ENCODE measurements around the gene VWCE. TPM values are rescaled to one million over a fixed set of nuclear protein-coding genes. Genes with fewer than 3 reads are reported as not detected.
"Not testable (repeated sequence)": the region's sequence is repeated elsewhere in the genome, so short reads cannot be mapped to it uniquely, and the experiment has no call there.

Gene VWCE
- total RNA-seq, 1 experiment from 2014 or later = 0.26 TPM

DNA sequence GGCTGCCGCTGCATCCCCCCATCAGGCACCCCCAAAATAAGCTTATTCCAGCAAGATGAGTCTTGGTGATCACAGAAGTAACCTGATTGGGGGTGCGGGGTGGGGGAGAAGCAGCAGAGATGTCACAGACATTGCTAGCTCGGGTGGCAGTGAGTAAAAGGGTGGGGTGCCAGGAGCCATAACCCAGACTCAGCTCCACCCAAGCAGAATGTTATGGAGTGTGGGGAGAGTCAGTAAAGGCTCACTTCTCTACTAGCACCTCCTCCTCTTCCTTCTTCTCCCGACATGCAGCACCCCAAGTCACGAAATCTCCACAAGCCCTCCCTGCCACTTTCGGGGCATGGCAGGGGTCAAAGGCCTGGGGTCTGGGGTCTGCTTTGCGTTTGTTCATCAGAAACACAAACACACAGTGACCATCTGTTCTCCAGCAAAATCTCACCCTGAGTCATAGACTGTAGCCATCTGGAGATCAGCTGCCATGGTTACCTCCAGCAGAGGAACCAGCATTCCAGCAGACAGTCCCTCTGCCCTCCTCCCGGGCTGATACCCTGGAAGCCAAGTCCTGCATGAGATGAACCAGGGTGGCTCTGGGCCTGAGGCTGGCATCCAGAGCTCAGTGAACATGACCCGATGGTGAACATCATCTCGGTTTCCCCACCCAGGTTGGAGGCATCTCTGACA, 49.7 kb downstream of the VWCE start:
- H3K4me3 ChIP-seq; H3K27ac ChIP-seq; DNase-seq (ENCODE audit: low read depth in 1 of 2, low spot score in 2 of 2); H3K36me3 ChIP-seq; H3K4me1 ChIP-seq (replicated peaks); H3K9me3 ChIP-seq (replicated peaks); H3K27me3 ChIP-seq (replicated peaks): not testable (repeated sequence)

DNA sequence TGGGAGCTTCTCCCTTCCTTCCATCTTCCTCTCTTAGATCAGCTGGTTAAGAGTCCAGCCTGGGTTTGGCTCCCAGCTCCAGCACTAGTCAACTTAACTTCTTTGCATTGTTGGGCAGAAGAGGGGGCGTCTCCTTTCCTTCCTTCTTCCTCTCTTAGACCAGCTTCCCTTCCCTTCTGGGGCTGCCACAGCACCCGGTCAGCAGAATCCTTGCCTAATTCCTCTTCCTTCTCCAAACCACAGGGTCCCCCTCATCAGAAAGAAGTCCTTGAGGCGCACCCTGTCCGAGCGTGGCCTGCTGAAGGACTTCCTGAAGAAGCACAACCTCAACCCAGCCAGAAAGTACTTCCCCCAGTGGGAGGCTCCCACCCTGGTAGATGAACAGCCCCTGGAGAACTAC, 53.6 kb downstream of the VWCE start:
- not testable (repeated sequence) for DNase-seq (ENCODE audit: low read depth in 1 of 2, low spot score in 2 of 2); H3K36me3 ChIP-seq; H3K27ac ChIP-seq; H3K27me3 ChIP-seq (replicated peaks); H3K4me1 ChIP-seq (replicated peaks); H3K4me3 ChIP-seq; H3K9me3 ChIP-seq (replicated peaks)

DNA sequence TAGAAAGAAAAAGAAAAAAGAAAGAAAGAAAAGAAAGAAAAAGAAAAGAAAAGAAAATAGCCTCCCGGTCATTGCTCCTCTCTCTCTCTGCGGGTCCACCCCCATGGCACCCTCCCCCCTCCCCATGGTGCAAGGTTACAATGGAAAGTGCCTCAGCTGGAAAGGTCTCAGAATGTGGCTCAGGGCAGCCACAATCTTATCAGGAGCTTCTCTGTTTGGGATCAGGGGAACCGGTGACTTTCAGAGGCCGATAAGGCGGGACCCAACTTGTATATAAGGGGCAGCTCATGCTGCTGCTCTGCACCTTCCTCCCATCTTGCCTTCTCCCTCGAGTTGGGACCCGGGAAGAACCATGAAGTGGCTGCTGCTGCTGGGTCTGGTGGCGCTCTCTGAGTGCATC, 54.2 kb downstream of the VWCE start, which contains the start of gene PGA5:
Gene PGA5 (plus strand): TSS at position 301 of the 400 bp plus-strand sequence. CDS start 52 bp downstream, at position 353.
- H3K27me3 ChIP-seq (replicated peaks); H3K36me3 ChIP-seq; H3K27ac ChIP-seq; H3K9me3 ChIP-seq (replicated peaks); H3K4me1 ChIP-seq (replicated peaks); DNase-seq (ENCODE audit: low read depth in 1 of 2, low spot score in 2 of 2); H3K4me3 ChIP-seq: not testable (repeated sequence)

DNA sequence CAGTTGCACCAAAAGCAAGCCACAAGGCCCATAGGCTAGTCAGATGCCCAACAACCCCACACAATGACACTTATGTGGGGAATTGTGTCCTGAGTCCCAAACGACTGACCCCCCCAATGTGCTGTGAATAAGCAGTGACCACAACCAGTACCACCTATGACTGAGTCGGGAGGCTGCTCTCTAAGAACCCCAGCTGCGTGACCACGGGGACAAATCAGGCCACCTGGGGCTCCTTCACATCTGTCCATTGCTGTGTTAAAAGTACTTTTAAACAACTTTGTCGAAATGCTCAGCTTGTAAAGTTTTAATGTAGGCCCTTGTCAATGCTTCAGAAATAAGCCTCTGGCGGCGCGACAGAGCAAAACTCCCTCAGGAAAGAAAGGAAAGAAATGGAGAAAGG, 54.8 kb downstream of the VWCE start:
- H3K4me3 ChIP-seq; H3K27ac ChIP-seq; DNase-seq (ENCODE audit: low read depth in 1 of 2, low spot score in 2 of 2); H3K9me3 ChIP-seq (replicated peaks); H3K4me1 ChIP-seq (replicated peaks); H3K36me3 ChIP-seq; H3K27me3 ChIP-seq (replicated peaks): not testable (repeated sequence)

DNA sequence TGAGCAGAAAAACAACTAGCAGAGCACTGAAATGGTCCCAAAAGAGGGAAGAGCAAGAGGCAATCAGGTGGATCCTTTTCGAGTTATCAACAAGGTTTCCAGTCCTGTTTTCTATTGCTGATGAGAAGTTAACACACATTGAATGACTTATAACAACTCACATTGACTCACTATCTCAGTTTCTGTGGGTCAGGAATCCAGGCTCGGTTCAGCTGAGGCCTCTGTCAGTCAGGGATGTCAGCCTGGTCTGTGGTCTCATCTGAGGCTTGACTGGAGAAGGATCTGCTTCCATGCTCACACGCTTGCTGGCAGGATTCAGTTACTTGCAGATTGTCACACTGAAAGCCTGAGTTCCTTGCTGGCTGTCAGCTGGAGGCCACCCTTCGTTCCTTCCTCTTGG, 58.0 kb downstream of the VWCE start:
- not testable (repeated sequence) for H3K4me1 ChIP-seq (replicated peaks); H3K4me3 ChIP-seq; H3K27me3 ChIP-seq (replicated peaks); H3K9me3 ChIP-seq (replicated peaks); H3K27ac ChIP-seq; DNase-seq (ENCODE audit: low read depth in 1 of 2, low spot score in 2 of 2); H3K36me3 ChIP-seq

DNA sequence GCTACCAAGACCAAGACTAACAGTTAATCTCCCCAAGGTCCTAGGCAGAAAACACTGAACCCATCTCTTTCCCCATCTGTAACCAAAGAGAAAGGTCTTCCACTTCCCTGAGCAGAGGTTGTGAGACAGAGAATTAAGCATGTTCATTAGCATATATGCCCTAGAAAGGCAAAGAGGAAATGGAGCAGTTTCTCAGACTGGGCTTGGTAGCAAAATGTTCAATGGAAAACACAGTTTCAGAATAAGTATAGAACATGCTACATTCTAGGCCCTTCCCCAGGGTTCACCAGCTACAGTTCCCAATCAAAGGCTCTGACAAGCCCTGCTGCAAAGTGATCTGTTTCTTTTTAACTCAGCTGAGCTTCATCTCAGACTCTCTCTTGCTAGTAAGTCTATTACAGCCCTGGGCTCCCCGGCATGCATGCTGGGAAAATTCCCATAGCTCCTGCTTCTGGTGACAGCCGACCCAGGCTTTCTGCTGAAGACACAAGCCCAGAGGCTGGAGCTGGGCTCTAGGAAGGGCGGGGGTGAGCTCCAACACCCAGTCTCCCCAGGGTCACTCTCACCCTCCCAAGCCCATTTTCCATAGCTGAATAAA, 62.5 kb downstream of the VWCE start:
- DNase-seq (ENCODE audit: low read depth in 1 of 2, low spot score in 2 of 2); H3K9me3 ChIP-seq (replicated peaks); H3K36me3 ChIP-seq; H3K4me1 ChIP-seq (replicated peaks); H3K4me3 ChIP-seq; H3K27ac ChIP-seq; H3K27me3 ChIP-seq (replicated peaks): not testable (repeated sequence)

DNA sequence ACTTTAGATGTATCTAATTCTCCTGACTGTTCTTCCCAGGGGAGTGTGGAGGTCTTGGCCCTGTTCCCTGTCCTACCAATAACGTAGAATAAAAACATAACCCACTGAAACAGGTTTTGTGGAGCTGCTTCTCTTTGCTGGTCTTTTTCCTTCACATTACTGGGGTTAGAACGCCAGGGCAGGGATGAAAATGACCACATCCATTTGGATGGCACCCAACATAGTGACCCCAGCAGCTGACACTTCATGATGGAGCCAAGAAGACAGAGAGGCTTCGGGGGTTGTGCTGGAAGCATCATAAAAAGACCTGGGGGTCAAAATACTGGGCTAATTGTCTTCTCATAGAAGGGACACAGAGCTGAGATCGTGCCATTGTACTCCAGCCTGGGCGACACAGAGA, 63.5 kb downstream of the VWCE start:
- H3K4me3 ChIP-seq; H3K4me1 ChIP-seq (replicated peaks); H3K27me3 ChIP-seq (replicated peaks); H3K9me3 ChIP-seq (replicated peaks); DNase-seq (ENCODE audit: low read depth in 1 of 2, low spot score in 2 of 2); H3K27ac ChIP-seq; H3K36me3 ChIP-seq: not testable (repeated sequence)

DNA sequence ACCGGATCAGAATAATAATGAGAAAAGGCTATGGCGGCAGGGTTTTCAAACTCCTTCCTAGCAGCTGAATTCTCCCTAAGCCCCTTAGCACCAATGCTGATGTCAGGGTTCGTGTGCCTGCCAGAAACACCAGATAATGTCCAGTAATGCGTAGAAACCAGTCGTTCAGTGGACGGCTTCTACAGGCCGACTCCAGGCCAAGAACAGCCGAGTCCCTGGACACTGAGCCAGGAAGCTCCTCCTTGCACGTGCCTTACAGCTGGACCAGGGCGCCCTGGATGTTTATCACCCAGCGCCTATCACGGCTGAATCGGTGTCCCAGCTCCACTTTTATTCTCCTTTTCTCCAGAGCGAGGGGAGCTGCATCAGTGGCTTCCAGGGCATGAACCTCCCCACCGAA, 64.1 kb downstream of the VWCE start:
- not testable (repeated sequence) for H3K4me1 ChIP-seq (replicated peaks); H3K27me3 ChIP-seq (replicated peaks); H3K4me3 ChIP-seq; H3K36me3 ChIP-seq; H3K27ac ChIP-seq; H3K9me3 ChIP-seq (replicated peaks); DNase-seq (ENCODE audit: low read depth in 1 of 2, low spot score in 2 of 2)

DNA sequence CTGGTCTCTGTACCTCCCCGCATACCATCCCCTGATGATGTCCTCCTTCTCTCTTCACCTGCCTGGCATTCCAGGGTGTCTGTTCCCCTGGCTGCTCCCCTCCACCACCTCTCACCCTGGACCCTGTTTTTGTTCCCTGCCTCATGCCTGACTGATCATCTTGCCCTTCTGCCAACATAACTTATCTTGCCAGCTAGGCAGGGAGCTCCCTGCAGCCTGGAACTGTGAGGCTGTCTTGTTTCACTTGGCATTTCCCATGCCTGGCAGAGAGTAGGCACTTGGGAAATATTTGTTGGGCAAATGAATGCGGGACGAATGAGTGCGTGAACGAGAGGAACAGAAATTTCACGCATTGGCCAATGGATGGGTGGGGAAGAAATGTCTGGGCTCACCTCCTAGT, 65.7 kb downstream of the VWCE start:
- DNase-seq (ENCODE audit: low read depth in 1 of 2, low spot score in 2 of 2); H3K27ac ChIP-seq; H3K4me1 ChIP-seq (replicated peaks); H3K36me3 ChIP-seq; H3K4me3 ChIP-seq; H3K27me3 ChIP-seq (replicated peaks); H3K9me3 ChIP-seq (replicated peaks): not testable (repeated sequence)

DNA sequence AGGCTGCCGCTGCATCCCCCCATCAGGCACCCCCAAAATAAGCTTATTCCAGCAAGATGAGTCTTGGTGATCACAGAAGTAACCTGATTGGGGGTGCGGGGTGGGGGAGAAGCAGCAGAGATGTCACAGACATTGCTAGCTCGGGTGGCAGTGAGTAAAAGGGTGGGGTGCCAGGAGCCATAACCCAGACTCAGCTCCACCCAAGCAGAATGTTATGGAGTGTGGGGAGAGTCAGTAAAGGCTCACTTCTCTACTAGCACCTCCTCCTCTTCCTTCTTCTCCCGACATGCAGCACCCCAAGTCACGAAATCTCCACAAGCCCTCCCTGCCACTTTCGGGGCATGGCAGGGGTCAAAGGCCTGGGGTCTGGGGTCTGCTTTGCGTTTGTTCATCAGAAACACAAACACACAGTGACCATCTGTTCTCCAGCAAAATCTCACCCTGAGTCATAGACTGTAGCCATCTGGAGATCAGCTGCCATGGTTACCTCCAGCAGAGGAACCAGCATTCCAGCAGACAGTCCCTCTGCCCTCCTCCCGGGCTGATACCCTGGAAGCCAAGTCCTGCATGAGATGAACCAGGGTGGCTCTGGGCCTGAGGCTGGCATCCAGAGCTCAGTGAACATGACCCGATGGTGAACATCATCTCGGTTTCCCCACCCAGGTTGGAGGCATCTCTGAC, 68.5 kb downstream of the VWCE start:
- not testable (repeated sequence) for H3K9me3 ChIP-seq (replicated peaks); H3K4me3 ChIP-seq; H3K27me3 ChIP-seq (replicated peaks); H3K36me3 ChIP-seq; DNase-seq (ENCODE audit: low read depth in 1 of 2, low spot score in 2 of 2); H3K27ac ChIP-seq; H3K4me1 ChIP-seq (replicated peaks)

DNA sequence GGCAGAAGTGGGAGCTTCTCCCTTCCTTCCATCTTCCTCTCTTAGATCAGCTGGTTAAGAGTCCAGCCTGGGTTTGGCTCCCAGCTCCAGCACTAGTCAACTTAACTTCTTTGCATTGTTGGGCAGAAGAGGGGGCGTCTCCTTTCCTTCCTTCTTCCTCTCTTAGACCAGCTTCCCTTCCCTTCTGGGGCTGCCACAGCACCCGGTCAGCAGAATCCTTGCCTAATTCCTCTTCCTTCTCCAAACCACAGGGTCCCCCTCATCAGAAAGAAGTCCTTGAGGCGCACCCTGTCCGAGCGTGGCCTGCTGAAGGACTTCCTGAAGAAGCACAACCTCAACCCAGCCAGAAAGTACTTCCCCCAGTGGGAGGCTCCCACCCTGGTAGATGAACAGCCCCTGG, 72.4 kb downstream of the VWCE start:
- not testable (repeated sequence) for DNase-seq (ENCODE audit: low read depth in 1 of 2, low spot score in 2 of 2); H3K27me3 ChIP-seq (replicated peaks); H3K36me3 ChIP-seq

DNA sequence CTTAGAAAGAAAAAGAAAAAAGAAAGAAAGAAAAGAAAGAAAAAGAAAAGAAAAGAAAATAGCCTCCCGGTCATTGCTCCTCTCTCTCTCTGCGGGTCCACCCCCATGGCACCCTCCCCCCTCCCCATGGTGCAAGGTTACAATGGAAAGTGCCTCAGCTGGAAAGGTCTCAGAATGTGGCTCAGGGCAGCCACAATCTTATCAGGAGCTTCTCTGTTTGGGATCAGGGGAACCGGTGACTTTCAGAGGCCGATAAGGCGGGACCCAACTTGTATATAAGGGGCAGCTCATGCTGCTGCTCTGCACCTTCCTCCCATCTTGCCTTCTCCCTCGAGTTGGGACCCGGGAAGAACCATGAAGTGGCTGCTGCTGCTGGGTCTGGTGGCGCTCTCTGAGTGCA, 73.1 kb downstream of the VWCE start, which contains the start of gene PGA4:
Gene PGA4 (plus strand): TSS at position 301 of the 400 bp plus-strand sequence. CDS start 54 bp downstream, at position 355.
- H3K27me3 ChIP-seq (replicated peaks); H3K9me3 ChIP-seq (replicated peaks); H3K4me3 ChIP-seq: not testable (repeated sequence)

More for the DNA sequence above, 72.4 kb downstream of the VWCE start:
- H3K4me3 ChIP-seq; H3K27ac ChIP-seq; H3K9me3 ChIP-seq (replicated peaks); H3K4me1 ChIP-seq (replicated peaks): not testable (repeated sequence)

DNA sequence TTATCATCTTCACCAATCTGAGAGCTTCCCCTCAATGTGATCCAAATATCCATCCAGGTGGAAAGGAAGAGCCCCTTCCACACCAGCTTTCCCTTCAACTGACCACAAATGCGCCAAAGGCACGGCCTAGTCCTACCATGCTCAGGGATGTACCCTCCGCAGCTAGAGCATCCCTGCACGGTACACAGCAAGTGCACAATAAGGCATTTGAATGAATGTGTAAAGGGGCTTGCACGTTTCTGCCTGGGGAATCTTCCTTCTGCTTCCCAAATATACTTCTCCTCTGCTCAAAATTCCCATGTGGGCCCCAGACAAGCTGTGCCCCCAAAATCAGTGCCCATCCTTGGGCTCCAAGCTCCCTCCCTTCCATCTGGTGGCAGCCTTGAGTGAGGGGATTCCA, 76.1 kb downstream of the VWCE start:
- H3K36me3 ChIP-seq; H3K27ac ChIP-seq; H3K4me3 ChIP-seq; H3K4me1 ChIP-seq (replicated peaks); H3K27me3 ChIP-seq (replicated peaks); H3K9me3 ChIP-seq (replicated peaks): not testable (repeated sequence)
- DNase-seq (ENCODE audit: low read depth in 1 of 2, low spot score in 2 of 2) = peak in 1 of 2 experiments; percentile 13

More for the DNA sequence above, 73.1 kb downstream of the VWCE start, which contains the start of gene PGA4:
- H3K27ac ChIP-seq; H3K4me1 ChIP-seq (replicated peaks); DNase-seq (ENCODE audit: low read depth in 1 of 2, low spot score in 2 of 2); H3K36me3 ChIP-seq: not testable (repeated sequence)

DNA sequence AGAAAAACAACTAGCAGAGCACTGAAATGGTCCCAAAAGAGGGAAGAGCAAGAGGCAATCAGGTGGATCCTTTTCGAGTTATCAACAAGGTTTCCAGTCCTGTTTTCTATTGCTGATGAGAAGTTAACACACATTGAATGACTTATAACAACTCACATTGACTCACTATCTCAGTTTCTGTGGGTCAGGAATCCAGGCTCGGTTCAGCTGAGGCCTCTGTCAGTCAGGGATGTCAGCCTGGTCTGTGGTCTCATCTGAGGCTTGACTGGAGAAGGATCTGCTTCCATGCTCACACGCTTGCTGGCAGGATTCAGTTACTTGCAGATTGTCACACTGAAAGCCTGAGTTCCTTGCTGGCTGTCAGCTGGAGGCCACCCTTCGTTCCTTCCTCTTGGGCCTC, 76.8 kb downstream of the VWCE start:
- H3K9me3 ChIP-seq (replicated peaks); H3K27ac ChIP-seq; H3K27me3 ChIP-seq (replicated peaks); H3K36me3 ChIP-seq; H3K4me1 ChIP-seq (replicated peaks); DNase-seq (ENCODE audit: low read depth in 1 of 2, low spot score in 2 of 2); H3K4me3 ChIP-seq: not testable (repeated sequence)
